ENCODE measurements around the gene FTH1.
"Not testable (repeated sequence)": the region's sequence is repeated elsewhere in the genome, so short reads cannot be mapped to it uniquely, and the experiment has no call there.

FTH1 gene

DNA sequence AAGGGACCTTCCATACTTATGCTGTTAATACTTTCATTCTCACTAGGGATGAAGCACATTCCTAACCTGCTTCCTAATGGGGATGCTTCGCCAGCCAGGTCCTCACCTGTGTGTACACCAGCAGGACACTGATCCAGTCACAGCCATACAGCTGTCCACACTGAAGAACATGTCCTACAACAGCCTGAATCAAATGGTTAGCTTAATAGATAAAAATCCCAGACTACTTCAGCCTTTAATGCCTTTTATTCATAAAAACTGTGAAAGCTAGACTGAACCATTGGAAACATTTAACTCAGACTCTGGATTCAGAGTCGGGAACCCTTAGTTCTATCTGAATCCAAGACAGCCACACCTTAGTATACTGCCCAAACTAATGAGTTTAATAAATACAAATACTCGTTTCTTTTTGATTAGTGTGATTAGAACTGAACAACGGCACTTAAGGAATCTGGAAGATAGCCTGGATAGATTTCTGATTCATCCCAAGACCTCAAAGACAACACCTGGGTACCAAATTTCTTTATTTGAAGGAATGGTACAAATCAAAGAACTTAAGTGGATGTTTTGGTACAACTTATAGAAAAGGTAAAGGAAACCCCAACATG lies 3.3 kb downstream of the FTH1 start:
- DNase-seq (ENCODE audit: low read depth in 3 of 3) = no peak

DNA sequence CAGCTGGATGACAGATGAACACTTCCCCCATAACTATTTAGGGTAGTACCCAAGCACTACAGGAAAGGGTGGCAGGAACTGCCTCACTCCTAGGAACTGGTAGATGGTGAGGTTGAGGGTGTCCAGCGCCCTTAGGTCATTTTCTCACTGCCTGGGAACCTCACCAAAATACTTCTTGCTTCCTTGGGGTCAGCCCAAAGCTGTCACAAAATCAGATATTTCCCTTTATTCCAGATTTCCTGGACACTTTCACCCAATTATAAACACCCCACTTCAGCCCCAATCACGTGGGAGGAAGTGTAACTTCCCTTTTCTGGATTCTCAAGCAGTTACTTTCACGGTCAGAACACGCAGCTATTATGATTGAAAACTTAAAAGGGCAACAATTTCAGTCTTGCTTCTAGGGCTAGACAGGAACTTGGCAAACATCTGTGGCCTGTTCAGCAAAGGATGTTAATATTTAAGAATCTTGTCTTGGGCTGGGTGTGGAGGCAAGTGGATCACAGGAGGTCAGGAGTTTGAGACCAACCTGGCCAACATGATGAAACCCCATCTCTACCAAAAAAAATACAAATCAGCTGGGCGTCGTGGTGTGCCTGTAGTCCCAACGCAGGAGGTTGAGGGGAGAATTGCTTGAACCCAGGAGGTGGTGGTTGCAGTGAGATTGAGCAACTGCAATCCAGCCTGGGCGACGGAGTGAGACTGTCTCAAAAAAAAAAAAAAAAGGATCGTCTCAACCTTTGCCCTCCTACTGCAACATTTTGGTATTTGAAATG lies 4.0 kb downstream of the FTH1 start:
- DNase-seq (ENCODE audit: low read depth in 3 of 3) = no peak

DNA sequence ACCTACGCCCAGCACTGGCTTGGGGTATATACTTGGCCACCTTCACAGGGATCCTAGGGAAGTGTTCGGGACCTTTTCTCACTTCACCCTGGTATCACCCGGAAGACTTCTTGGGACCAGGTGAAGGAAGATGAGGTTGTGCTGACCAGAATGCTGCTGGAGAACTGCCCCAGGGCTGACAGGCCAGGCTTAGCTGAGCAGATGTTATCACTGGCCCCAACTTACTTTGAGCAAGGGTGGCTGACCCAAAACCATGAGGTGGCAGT lies 4.5 kb downstream of the FTH1 start:
- no peak for DNase-seq (ENCODE audit: low read depth in 3 of 3)

DNA sequence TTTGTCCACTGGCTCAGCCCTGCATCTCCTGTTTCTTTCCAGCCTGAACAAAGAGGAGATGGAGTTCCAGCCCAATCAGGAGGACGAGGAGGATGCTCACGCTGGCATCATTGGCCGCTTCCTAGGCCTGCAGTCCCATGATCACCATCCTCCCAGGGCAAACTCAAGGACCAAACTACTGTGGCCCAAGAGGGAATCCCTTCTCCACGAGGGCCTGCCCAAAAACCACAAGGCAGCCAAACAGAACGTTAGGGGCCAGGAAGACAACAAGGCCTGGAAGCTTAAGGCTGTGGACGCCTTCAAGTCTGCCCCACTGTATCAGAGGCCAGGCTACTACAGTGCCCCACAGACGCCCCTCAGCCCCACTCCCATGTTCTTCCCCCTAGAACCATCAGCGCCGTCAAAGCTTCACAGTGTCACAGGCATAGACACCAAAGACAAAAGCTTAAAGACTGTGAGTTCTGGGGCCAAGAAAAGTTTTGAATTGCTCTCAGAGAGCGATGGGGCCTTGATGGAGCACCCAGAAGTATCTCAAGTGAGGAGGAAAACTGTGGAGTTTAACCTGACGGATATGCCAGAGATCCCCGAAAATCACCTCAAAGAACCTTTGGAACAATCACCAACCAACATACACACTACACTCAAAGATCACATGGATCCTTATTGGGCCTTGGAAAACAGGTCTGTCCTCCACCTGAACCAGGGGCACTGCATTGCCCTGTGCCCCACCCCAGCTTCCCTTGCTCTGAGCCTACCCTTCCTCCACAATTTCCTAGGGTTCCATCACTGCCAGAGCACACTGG lies 5.0 kb downstream of the FTH1 start:
- no peak for DNase-seq (ENCODE audit: low read depth in 3 of 3)

DNA sequence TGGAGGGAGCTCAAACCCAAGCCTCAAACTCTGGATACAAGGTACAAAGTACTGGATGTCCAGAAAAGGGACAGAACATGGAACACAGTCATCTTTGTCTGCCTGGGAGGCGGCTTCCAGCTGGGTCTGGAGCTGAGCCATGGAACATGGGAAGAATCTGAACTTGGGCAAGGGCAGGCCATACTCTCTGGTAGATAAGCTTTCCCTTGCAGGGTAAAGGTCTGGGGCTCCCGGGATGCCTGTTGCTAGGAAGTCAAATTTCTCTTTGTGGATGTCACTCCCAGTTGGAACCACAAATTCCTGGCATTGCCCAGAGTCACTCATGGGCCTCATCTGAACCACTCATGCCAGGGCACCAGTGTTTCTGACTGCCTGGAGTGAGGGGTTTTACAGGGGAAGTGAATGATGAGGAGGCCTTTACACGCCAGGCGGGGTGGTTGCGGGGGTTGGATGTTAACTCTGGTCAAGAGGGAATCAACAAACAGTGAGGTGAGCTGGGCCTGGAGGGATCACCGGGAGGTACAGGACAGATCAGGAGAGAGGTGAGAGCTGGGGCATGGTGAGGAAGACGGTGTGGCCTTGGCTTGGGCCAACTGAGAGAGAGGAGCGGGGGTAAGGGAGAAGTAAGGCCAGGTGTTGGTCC lies 5.7 kb downstream of the FTH1 start:
- no peak for DNase-seq (ENCODE audit: low read depth in 3 of 3)

DNA sequence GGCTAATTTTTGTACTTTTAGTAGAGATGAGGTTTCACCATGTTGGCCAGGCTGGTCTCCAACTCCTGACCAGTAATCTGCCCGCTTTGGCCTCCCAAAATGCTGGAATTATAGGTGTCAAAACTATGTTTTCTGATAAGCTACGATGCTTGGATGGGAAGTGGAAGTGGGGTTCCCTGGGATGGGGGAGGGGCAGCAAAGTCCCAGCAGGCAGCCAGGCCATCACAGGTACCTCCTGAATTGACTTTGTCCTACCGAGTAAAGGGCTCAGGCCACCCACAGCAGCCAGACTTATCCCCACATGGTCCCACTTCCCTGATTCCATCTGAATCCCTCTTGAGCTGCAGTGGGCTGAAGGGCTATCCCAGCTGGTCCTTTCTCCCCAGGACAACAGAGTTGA lies 6.9 kb downstream of the FTH1 start:
- DNase-seq (ENCODE audit: low read depth in 3 of 3) = no peak

DNA sequence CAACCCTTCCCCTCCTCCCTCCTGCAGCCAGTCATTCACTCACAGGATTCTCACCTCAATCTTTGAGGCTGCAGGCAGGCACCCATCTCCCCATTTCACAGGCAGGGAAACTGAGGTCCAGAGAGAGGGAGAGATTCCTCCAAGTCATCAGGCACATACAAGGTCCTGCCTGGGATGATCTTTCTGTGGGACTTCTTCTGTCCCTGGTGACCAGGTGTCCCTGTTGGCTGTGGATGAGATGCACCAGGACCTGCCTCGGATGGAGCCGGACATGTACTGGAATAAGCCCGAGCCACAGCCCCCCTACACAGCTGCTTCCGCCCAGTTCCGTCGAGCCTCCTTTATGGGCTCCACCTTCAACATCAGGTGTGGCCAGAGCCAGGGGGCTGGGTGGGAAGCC lies 7.8 kb downstream of the FTH1 start:
- no peak for DNase-seq (ENCODE audit: low read depth in 3 of 3)

DNA sequence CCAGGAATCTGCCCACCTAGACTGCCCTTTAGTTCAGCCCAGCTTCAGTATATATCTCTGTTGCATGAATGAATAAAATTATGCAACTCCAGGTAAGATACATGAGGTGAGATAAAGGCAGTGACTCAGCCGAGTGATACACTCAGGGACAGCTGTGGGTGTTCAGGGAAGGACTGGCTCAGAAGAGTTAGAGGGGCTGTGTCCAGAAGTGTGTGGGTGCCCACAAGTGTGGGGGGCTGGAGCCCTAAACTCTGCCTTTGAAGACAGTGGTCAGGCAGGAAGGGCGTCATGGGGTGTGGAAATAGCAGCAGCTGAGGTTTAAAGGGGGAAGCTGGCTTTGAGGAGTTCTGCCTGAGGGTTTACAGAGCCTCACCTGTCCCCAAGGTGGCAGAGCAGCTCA lies 8.3 kb downstream of the FTH1 start:
- no peak for DNase-seq (ENCODE audit: low read depth in 3 of 3)

DNA sequence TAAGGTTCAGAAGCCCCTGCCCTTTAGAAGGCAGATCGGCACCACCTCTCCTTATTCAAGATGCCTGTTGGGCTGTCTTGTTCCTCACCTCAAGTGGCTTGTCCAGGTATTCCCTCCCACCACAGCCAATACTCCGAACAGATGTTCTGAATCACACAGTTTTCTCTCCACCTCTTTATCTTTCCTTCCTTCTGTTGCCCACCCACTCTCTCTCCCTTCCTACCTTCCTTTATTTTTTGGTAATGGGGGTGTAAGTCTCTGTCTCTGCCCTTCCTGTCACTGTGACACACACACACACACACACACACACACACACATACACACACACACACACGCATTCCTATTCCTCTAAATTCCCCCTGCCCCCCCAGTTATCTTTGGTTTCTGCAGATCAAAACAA lies 8.8 kb downstream of the FTH1 start:
- no peak for DNase-seq (ENCODE audit: low read depth in 3 of 3)

DNA sequence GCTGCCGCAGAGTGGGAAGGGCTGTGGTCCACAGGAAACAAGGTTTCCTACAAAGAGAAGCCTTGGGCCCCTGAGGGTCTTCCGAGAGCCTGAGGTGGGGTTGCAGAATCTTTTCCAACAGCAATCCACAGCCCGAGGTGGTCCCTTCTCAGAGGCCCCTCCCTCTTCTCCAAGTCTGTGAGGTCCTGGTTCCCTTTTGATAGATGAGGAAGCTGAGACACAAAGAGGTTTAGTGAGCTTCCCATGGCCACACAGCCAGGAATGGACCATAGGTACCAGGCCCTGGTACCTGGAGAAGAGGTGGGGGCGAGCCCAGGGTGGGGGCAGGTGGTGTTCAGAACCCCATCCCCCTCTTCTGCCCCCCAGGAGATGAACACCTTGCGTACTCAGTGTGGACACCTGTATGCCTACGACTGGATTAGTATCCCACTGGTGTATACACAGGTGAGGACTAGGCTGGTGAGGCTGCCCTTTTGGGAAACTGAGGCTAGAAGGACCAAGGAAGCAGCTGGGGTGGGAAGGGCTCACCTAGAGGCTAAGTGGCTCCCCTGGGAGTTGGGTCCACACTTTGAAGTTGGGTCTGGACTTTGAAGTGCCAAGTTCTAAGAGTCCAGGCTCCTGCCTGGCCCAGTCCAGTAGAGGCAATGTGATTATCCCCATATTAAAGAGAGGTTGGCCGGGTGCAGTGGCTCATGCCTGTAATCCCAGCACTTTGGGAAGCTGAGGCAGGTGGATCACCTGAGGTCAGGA lies 10.2 kb downstream of the FTH1 start:
- DNase-seq (ENCODE audit: low read depth in 3 of 3) = no peak

DNA sequence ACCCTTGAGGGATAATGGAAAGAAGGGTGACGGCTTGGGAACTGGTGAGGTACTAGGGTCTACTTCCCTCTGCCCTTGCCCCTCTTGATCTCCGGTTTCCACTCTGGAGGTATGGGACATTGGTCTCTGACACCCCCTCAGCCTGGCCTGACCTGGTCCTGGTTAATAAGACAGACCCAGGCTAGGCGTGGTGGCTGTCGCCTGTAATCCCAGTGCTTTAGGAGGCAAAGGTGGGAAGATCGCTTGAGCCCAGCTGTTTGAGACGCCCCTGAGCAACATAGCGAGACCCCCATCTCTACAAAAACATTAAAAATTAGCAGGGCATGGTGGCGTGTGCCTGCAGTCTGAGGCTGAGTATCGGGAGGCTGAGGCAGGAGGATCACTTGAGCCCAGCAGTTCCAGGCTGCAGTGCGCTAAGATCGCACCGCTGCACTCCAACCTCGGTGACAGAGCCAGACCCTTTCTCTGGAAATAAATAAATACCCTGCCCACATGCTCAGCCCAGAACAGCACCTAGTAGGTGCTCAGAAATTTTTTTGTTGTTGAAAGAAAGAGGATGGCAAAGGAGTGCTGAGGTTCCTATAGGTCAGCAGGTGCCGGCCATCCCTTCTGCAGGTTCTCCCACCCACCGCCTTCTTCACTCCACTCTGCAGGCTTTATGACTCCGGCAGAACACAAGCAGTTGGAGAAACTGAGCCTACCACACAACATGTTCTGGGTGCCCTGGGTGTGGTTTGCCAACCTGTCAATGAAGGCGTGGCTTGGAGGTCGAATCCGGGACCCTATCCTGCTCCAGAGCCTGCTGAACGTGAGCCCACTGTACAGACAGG lies 11.0 kb downstream of the FTH1 start:
- no peak for DNase-seq (ENCODE audit: low read depth in 3 of 3)

DNA sequence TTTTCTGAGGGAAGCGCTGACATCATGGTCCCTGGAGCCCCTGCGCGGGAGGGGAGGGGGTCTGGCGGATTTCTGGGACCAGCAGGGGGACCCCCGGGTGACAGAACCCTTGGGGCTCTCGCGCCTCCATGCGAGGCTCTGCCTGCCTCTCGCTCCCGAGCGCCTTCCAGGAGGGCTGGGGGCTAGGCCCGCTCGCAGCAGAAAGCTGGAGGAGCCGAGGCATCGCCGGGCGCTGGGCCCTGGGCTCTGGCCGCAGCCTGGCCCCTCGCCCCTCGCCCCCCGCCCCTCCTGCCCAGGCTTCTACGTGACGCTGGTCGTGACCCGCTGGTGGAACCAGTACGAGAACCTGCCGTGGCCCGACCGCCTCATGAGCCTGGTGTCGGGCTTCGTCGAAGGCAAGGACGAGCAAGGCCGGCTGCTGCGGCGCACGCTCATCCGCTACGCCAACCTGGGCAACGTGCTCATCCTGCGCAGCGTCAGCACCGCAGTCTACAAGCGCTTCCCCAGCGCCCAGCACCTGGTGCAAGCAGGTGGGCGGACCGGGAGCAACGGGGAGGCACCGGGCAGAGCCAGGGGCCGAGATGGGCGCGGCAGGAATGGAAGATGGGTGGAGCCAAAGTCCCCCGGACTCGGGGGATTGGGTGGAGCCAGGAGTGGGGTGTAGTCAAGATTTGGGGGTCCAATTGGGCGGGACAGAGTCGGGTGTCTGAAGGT lies 11.9 kb downstream of the FTH1 start:
- DNase-seq (ENCODE audit: low read depth in 3 of 3) = no peak

DNA sequence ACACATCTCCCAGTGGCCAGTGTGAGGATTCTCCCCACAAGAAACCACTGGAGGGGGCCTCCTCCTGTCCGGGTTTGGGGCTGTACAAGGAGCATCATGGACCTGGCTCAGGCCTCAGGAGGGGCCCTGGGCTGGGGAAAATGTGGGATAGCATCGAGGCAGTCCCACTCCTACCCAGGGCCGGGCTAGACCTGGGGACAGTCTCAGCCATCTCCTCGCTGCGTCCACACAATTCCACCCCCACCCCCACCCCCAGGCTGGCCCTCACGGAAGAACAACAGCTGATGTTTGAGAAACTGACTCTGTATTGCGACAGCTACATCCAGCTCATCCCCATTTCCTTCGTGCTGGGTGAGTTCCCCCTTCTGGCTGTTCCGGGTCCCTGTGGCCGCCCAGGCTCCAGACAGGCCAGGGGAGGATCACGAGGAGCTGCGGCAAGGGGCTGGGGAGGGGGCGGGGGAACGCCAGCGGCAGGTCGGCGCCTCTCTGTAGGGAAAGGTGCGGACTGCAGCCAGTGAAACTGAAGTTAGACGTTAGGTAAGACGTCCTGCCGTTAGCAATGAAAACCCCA lies 12.5 kb downstream of the FTH1 start:
- DNase-seq (ENCODE audit: low read depth in 3 of 3) = no peak

DNA sequence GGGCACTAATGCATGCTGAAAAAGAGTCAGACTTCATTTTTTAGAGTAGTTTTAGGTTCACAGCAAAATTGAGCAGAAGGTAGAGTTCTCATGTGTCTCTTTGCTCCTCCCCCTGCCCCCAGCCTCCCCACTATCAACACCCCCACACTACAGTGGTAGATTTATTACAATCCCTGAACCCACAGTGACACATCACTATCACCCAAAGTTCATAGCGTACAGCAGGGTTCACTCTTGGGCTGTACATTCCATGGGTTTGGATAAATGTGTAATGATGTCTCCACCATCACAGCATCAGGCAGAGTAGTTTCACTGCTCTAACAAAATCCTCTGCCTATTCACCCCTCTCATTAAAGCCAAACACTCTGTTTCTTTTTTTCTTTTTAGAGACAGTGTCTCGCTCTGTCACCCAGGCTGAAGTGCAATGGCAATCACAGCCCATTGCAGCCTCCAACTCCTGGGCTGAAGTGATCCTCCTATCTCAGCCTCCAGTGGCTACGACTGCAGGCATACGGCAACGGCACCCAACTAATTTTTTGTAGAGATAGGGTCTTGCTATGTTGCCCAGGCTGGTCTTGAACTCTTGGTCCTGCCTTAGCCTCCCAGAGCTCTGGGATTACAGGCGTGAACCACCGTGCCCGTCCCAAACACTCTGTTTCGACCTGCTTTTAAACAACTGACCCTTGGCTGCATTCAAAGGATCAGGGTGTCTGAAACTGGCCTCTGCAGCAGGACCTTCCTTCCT lies 13.2 kb downstream of the FTH1 start:
- DNase-seq (ENCODE audit: low read depth in 3 of 3) = no peak

DNA sequence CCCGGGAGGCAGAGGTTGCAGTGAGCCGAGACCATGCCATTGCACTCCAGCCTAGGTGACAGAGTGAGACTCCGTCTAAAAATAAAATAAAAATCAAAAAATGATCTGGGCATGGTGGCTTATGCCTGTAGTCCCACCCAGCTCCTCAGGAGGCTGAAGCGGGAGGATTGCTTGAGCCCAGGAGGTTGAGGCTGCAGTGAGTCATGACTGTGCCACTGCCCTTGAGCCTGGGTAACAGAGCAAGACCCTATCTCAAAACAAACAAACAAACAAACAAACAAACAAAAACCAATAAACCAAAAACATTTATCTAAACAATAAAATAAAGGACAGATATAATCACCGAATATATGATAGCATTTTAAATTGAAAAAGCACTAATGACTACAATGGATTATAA lies 13.8 kb downstream of the FTH1 start:
- not testable (repeated sequence) for DNase-seq (ENCODE audit: low read depth in 3 of 3)

DNA sequence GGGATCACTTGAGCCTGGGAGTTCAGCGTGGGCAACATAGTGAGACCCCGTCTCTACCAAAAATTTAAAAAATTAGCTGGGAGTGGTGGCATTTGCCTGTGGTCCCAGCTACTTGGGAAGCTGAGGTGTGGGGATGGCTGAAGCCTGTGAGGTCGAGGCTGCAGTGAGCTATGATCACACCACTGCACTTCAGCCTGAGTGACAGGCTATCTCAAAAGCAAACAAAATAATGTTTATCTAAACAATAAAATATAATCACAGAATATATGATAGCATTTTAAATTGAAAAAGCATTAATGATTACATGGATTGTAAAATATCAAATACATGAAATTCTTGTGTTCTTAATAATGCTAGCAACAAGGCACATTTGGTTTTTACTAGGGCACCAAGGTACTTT lies 14.6 kb downstream of the FTH1 start:
- DNase-seq (ENCODE audit: low read depth in 3 of 3) = no peak

DNA sequence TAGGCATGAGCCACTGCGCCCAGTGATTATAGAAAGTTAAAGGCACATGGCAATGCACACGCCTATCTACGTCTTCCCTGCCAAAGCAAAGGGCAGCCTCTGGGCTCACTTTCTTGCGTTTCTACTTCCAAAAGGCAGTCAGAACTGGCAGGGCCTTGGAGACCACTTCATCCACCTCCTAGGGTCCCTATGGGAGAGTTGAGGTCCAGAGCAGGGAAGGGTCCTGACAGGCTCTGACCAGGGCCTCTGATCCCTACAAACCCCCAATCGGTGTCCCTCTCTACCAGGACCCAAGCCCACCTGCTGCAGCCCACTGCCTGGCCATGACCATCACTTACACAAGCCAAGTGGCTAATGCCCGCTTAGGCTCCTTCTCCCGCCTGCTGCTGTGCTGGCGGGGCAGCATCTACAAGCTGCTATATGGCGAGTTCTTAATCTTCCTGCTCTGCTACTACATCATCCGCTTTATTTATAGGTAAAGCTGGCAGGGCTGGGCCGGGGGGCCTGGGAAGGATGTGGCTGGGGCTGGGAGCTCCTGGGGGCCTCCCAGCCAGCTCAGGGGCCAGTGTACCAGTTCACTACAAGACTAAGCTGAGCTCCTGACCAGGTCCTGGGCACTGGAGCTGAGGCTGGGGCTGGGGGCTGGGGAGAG lies 15.8 kb downstream of the FTH1 start:
- DNase-seq (ENCODE audit: low read depth in 3 of 3) = no peak

DNA sequence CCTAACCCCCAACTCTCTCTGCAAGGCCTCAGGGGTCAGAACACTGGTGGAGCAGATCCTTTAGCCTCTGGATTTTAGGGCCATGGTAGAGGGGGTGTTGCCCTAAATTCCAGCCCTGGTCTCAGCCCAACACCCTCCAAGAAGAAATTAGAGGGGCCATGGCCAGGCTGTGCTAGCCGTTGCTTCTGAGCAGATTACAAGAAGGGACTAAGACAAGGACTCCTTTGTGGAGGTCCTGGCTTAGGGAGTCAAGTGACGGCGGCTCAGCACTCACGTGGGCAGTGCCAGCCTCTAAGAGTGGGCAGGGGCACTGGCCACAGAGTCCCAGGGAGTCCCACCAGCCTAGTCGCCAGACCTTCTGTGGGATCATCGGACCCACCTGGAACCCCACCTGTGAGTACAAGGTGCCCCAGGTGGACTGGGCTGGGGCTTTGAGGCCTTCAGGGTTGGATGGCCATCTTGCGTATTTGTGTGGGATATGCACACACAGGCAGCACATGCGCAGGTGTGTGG lies 17.3 kb downstream of the FTH1 start, which contains the start of gene BEST1:
BEST1 (plus strand) TSS at position 317 of the 513 bp plus-strand sequence. CDS start 1,456 bp downstream, outside the sequence.
- DNase-seq (ENCODE audit: low read depth in 3 of 3) = no peak
